ENCODE data around the gene HSBP1L1.

HSBP1L1 gene

GRCh38 chr18:79917169-79917852 lies 47.1 kb upstream of the HSBP1L1 start:
- H2BK12ac ChIP-seq (ENCODE audit: low read length) = no peak overlapping the region
- no peak overlapping the region for H2BK120ac ChIP-seq (ENCODE audit: insufficient read depth, low read length, poor library complexity)
- no peaks in the 10 kb centered on the region for H3K79me2 ChIP-seq (ENCODE audit: control insufficient read depth, insufficient read depth, low read length, poor library complexity)
- H4K8ac ChIP-seq (ENCODE audit: low read depth, low read length) = no peak overlapping the region
- no peaks in the 10 kb centered on the region for H3K79me1 ChIP-seq (ENCODE audit: low read length)
- no peak overlapping the region for H3K4me2 ChIP-seq (ENCODE audit: low read length)
- H3K9me3 ChIP-seq (ENCODE audit: insufficient read depth, low read depth, low read length) = peaks cover 22% of the 10 kb centered on the region
- no peak overlapping the region for H4K91ac ChIP-seq (ENCODE audit: low read depth, low read length)
- no peak overlapping the region for H3K23ac ChIP-seq (ENCODE audit: low read length)
- no peak for DNase-seq
- H2AFZ ChIP-seq (ENCODE audit: insufficient read depth, low read length, poor library complexity) = no peak overlapping the region
- WGBS (ENCODE audit: extremely low coverage, insufficient coverage, insufficient read length) = no CpG with 5 or more reads among the region's 28 CpGs
- no peaks in the 10 kb centered on the region for H3K4me1 ChIP-seq (ENCODE audit: control insufficient read depth in 1 of 2, insufficient read depth in 2 of 2, low read length in 2 of 2)
- H2BK5ac ChIP-seq (ENCODE audit: low read depth, low read length, poor library complexity) = no peak overlapping the region
- no peak overlapping the region for H2AK5ac ChIP-seq (ENCODE audit: low read length)
- no peak overlapping the region for H3K27ac ChIP-seq (ENCODE audit: low read depth, low read length)
- no peak overlapping the region for H3K4ac ChIP-seq (ENCODE audit: low read depth, low read length)
- H4K12ac ChIP-seq (ENCODE audit: low read depth, low read length) = no peak overlapping the region
- peak overlapping the region; percentile 23 for H3K4me3 ChIP-seq (ENCODE audit: low read depth, low read length)
- H3K18ac ChIP-seq (ENCODE audit: low read length) = no peak overlapping the region
- H3K27me3 ChIP-seq (ENCODE audit: insufficient read depth, low read length) = no peaks in the 10 kb centered on the region
- H3K14ac ChIP-seq (ENCODE audit: low read length) = no peak overlapping the region
- no peak overlapping the region for H3K9ac ChIP-seq (ENCODE audit: low read length)
- peaks cover 23 to 26% of the 10 kb centered on the region in 2 experiments for H3K36me3 ChIP-seq (ENCODE audit: control insufficient read depth in 1 of 2, insufficient read depth in 2 of 2, low read length in 2 of 2)

GRCh38 chr18:79917853-79918614 lies 46.4 kb upstream of the HSBP1L1 start:
- H3K14ac ChIP-seq (ENCODE audit: low read length) = no peak overlapping the region

GRCh38 chr18:79918615-79919011 lies 45.8 kb upstream of the HSBP1L1 start:
- Histone ChIP-seq H3K27me3 (ENCODE audit: insufficient read depth, low read length) (no peaks in the 10 kb centered on the region), H4K12ac (ENCODE audit: low read depth, low read length) (no peak overlapping the region), H3K18ac (ENCODE audit: low read length) (no peak overlapping the region), H3K27ac (ENCODE audit: low read depth, low read length) (no peak overlapping the region), H2BK5ac (ENCODE audit: low read depth, low read length, poor library complexity) (no peak overlapping the region), H2AFZ (ENCODE audit: insufficient read depth, low read length, poor library complexity) (no peak overlapping the region), H3K79me1 (ENCODE audit: low read length) (no peaks in the 10 kb centered on the region), H4K91ac (ENCODE audit: low read depth, low read length) (no peak overlapping the region), H3K79me2 (ENCODE audit: control insufficient read depth, insufficient read depth, low read length, poor library complexity) (no peaks in the 10 kb centered on the region), H3K23ac (ENCODE audit: low read length) (no peak overlapping the region), H3K4ac (ENCODE audit: low read depth, low read length) (no peak overlapping the region), H3K4me2 (ENCODE audit: low read length) (no peak overlapping the region), H2BK12ac (ENCODE audit: low read length) (no peak overlapping the region), H4K8ac (ENCODE audit: low read depth, low read length) (no peak overlapping the region), H2AK5ac (ENCODE audit: low read length) (no peak overlapping the region), H3K4me1 (ENCODE audit: control insufficient read depth in 1 of 2, insufficient read depth in 2 of 2, low read length in 2 of 2) (no peaks in the 10 kb centered on the region), H3K9ac (ENCODE audit: low read length) (peak overlapping the region; percentile 30), H3K4me3 (ENCODE audit: low read depth, low read length) (peak overlapping the region; percentile 51), H3K36me3 (ENCODE audit: control insufficient read depth in 1 of 2, insufficient read depth in 2 of 2, low read length in 2 of 2) (peaks cover 23 to 26% of the 10 kb centered on the region in 2 experiments), H3K9me3 (ENCODE audit: insufficient read depth, low read depth, low read length) (peaks cover 17% of the 10 kb centered on the region), H2BK120ac (ENCODE audit: insufficient read depth, low read length, poor library complexity) (no peak overlapping the region), H3K14ac (ENCODE audit: low read length) (no peak overlapping the region)
- no CpG with 5 or more reads among the region's 20 CpGs for WGBS (ENCODE audit: extremely low coverage, insufficient coverage, insufficient read length)
- no peak for DNase-seq

More at GRCh38 chr18:79917853-79918614, 46.4 kb upstream of the HSBP1L1 start:
- H3K79me1 ChIP-seq (ENCODE audit: low read length) = no peaks in the 10 kb centered on the region
- peak overlapping the region; percentile 23 for H3K4me3 ChIP-seq (ENCODE audit: low read depth, low read length)
- H3K27me3 ChIP-seq (ENCODE audit: insufficient read depth, low read length) = no peaks in the 10 kb centered on the region
- H4K12ac ChIP-seq (ENCODE audit: low read depth, low read length) = no peak overlapping the region
- no peak overlapping the region for H3K23ac ChIP-seq (ENCODE audit: low read length)
- no peak overlapping the region for H3K4ac ChIP-seq (ENCODE audit: low read depth, low read length)
- no peak overlapping the region for H4K91ac ChIP-seq (ENCODE audit: low read depth, low read length)
- H3K9me3 ChIP-seq (ENCODE audit: insufficient read depth, low read depth, low read length) = peaks cover 17% of the 10 kb centered on the region
- no peak overlapping the region for H3K27ac ChIP-seq (ENCODE audit: low read depth, low read length)
- H3K36me3 ChIP-seq (ENCODE audit: control insufficient read depth in 1 of 2, insufficient read depth in 2 of 2, low read length in 2 of 2) = peaks cover 23 to 26% of the 10 kb centered on the region in 2 experiments
- WGBS (ENCODE audit: extremely low coverage, insufficient coverage, insufficient read length) = 100% methylated on average over 1 of the region's 25 CpGs
- no peak overlapping the region for H2BK5ac ChIP-seq (ENCODE audit: low read depth, low read length, poor library complexity)
- H3K79me2 ChIP-seq (ENCODE audit: control insufficient read depth, insufficient read depth, low read length, poor library complexity) = no peaks in the 10 kb centered on the region
- no peak overlapping the region for H3K4me2 ChIP-seq (ENCODE audit: low read length)
- no peaks in the 10 kb centered on the region for H3K4me1 ChIP-seq (ENCODE audit: control insufficient read depth in 1 of 2, insufficient read depth in 2 of 2, low read length in 2 of 2)
- H2BK12ac ChIP-seq (ENCODE audit: low read length) = no peak overlapping the region
- H2BK120ac ChIP-seq (ENCODE audit: insufficient read depth, low read length, poor library complexity) = no peak overlapping the region
- no peak overlapping the region for H3K9ac ChIP-seq (ENCODE audit: low read length)
- H2AFZ ChIP-seq (ENCODE audit: insufficient read depth, low read length, poor library complexity) = no peak overlapping the region
- H3K18ac ChIP-seq (ENCODE audit: low read length) = no peak overlapping the region
- DNase-seq = no peak
- no peak overlapping the region for H4K8ac ChIP-seq (ENCODE audit: low read depth, low read length)
- no peak overlapping the region for H2AK5ac ChIP-seq (ENCODE audit: low read length)

GRCh38 chr18:79919089-79919488 lies 45.4 kb upstream of the HSBP1L1 start:
- Histone ChIP-seq H3K79me2 (ENCODE audit: control insufficient read depth, insufficient read depth, low read length, poor library complexity) (no peaks in the 10 kb centered on the region), H2BK5ac (ENCODE audit: low read depth, low read length, poor library complexity) (no peak overlapping the region), H2BK120ac (ENCODE audit: insufficient read depth, low read length, poor library complexity) (no peak overlapping the region), H3K18ac (ENCODE audit: low read length) (no peak overlapping the region), H4K12ac (ENCODE audit: low read depth, low read length) (no peak overlapping the region), H3K27me3 (ENCODE audit: insufficient read depth, low read length) (no peaks in the 10 kb centered on the region), H2BK12ac (ENCODE audit: low read length) (no peak overlapping the region), H3K4me3 (ENCODE audit: low read depth, low read length) (peak overlapping the region; percentile 51), H4K8ac (ENCODE audit: low read depth, low read length) (no peak overlapping the region), H4K91ac (ENCODE audit: low read depth, low read length) (no peak overlapping the region), H3K14ac (ENCODE audit: low read length) (no peak overlapping the region), H3K4me2 (ENCODE audit: low read length) (no peak overlapping the region), H3K9me3 (ENCODE audit: insufficient read depth, low read depth, low read length) (peaks cover 20% of the 10 kb centered on the region), H3K23ac (ENCODE audit: low read length) (no peak overlapping the region), H3K27ac (ENCODE audit: low read depth, low read length) (no peak overlapping the region), H3K4me1 (ENCODE audit: control insufficient read depth in 1 of 2, insufficient read depth in 2 of 2, low read length in 2 of 2) (no peaks in the 10 kb centered on the region), H3K79me1 (ENCODE audit: low read length) (no peaks in the 10 kb centered on the region), H2AFZ (ENCODE audit: insufficient read depth, low read length, poor library complexity) (no peak overlapping the region), H3K9ac (ENCODE audit: low read length) (no peak overlapping the region), H3K36me3 (ENCODE audit: control insufficient read depth in 1 of 2, insufficient read depth in 2 of 2, low read length in 2 of 2) (peaks cover 23 to 31% of the 10 kb centered on the region in 2 experiments), H3K4ac (ENCODE audit: low read depth, low read length) (no peak overlapping the region), H2AK5ac (ENCODE audit: low read length) (no peak overlapping the region)
- WGBS (ENCODE audit: extremely low coverage, insufficient coverage, insufficient read length) = no CpG with 5 or more reads among the region's 19 CpGs
- DNase-seq = no peak

Data from trophoblast cell (in vitro differentiated cells and primary cell).